ENCODE data around the gene C10orf143. TPM values are rescaled to one million over a fixed set of nuclear protein-coding genes. Genes with fewer than 3 reads are reported as not detected.

C10orf143 gene
- total and polyA plus RNA-seq, 7 donors = 1.4 to 9.6 (median 6.8) TPM

GRCh38 chr10:130046591-130046990 lies 64.0 kb downstream of the C10orf143 start:
- intact Hi-C loops (cut with DNase I) = no loop called here
- Histone ChIP-seq H3K27me3 (peaks cover 0 to 12% (median 0%) of the 10 kb centered on the region in 3 donors), H3K27ac (no peak overlapping the region), H3K4me3 (no peak overlapping the region), H3K9me3 (no peaks in the 10 kb centered on the region), H3K36me3 (no peaks in the 10 kb centered on the region), H3K4me1 (no peaks in the 10 kb centered on the region)
- no peak for TF ChIP-seq POLR2A (IDR thresholded peaks at IDR 0.05)
- no peak for TF ChIP-seq POLR2AphosphoS5 (IDR thresholded peaks at IDR 0.05)
- no peak for TF ChIP-seq CTCF (IDR thresholded peaks at IDR 0.05)
- TF ChIP-seq EP300 (IDR thresholded peaks at IDR 0.05) = no peak
- WGBS, 2 donors = 73 to 75% methylated on average over 22 of the region's 22 CpGs
- DNase-seq = no peak

- intact Hi-C loops (cut with DNase I) = no loop called here
- H3K27me3 ChIP-seq = peaks cover 0 to 12% (median 0%) of the 10 kb centered on the region in 3 donors
- no peak for DNase-seq
Measured at GRCh38 chr10:130045801-130046321, 64.8 kb downstream of the C10orf143 start.

DNA sequence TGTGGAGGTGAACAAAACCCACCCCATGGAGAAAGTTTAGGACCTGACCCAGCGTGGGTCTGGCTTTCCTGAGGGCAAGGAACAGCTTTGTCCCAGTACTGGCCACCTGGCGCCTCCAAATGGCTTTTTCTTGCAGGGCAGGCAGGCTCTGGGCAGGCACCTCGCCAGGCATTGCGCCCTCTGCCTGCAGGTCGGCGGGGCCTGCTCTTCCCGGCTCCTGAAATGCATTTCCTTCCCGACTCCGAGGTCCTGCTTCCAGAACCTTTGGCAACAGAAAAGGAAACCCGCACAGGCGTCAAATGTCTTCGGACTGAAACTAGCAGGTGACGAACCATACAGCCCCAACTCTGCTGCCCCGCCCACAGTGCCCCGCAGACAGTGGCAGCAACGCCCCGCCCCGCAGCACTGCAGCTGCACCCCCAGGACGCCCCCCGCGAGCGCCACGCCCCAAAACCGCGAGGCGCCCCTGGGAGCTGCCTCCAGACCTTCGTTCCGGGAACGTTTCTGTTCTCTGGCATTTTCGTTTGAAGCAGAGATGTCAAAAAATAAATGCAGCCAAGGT lies 65.5 kb downstream of the C10orf143 start:
- intact Hi-C loops (cut with DNase I) = no loop called here
- DNase-seq = no peak
- 57% methylated on average over 30 of the region's 30 CpGs for WGBS, 2 donors

More at GRCh38 chr10:130045801-130046321, 64.8 kb downstream of the C10orf143 start:
- Histone ChIP-seq H3K27ac (no peak overlapping the region), H3K9me3 (no peaks in the 10 kb centered on the region), H3K36me3 (no peaks in the 10 kb centered on the region), H3K4me3 (no peak overlapping the region), H3K4me1 (no peaks in the 10 kb centered on the region)
- TF ChIP-seq POLR2AphosphoS5 (IDR thresholded peaks at IDR 0.05) = no peak
- 84 to 91% methylated on average over 43 of the region's 43 CpGs for WGBS, 2 donors

GRCh38 chr10:130044067-130045061 lies 66.3 kb downstream of the C10orf143 start:
- TF ChIP-seq EP300 (IDR thresholded peaks at IDR 0.05) (no peak), POLR2A (IDR thresholded peaks at IDR 0.05) (no peak), POLR2AphosphoS5 (IDR thresholded peaks at IDR 0.05) (no peak), CTCF (IDR thresholded peaks at IDR 0.05) (no peak)
- Histone ChIP-seq H3K4me1 (no peaks in the 10 kb centered on the region), H3K4me3 (no peak overlapping the region), H3K27me3 (peaks cover 0 to 12% (median 0%) of the 10 kb centered on the region in 3 donors), H3K27ac (no peak overlapping the region), H3K36me3 (no peaks in the 10 kb centered on the region), H3K9me3 (no peaks in the 10 kb centered on the region)
- WGBS, 2 donors = 80 to 86% methylated on average over 17 of the region's 17 CpGs
- no peak for DNase-seq
- intact Hi-C loops (cut with DNase I) = no loop called here

More for the DNA sequence above, 65.5 kb downstream of the C10orf143 start:
- H3K9me3 ChIP-seq = no peaks in the 10 kb centered on the region
- no peak for TF ChIP-seq POLR2A (IDR thresholded peaks at IDR 0.05)
- no peak for TF ChIP-seq CTCF (IDR thresholded peaks at IDR 0.05)
- TF ChIP-seq POLR2AphosphoS5 (IDR thresholded peaks at IDR 0.05) = no peak
- no peak for TF ChIP-seq EP300 (IDR thresholded peaks at IDR 0.05)
- H3K4me1 ChIP-seq = no peaks in the 10 kb centered on the region
- H3K36me3 ChIP-seq = no peaks in the 10 kb centered on the region
- no peak overlapping the region for H3K4me3 ChIP-seq
- no peak overlapping the region for H3K27ac ChIP-seq
- peaks cover 0 to 12% (median 0%) of the 10 kb centered on the region in 3 donors for H3K27me3 ChIP-seq

- Histone ChIP-seq H3K27me3 (peaks cover 0 to 12% (median 0%) of the 10 kb centered on the region in 3 donors), H3K27ac (no peak overlapping the region), H3K4me1 (no peaks in the 10 kb centered on the region), H3K9me3 (no peaks in the 10 kb centered on the region), H3K4me3 (no peak overlapping the region), H3K36me3 (no peaks in the 10 kb centered on the region)
- DNase-seq = no peak
- TF ChIP-seq POLR2A (IDR thresholded peaks at IDR 0.05) = no peak
- no peak for TF ChIP-seq POLR2AphosphoS5 (IDR thresholded peaks at IDR 0.05)
- WGBS, 2 donors = 60 to 68% methylated on average over 8 of the region's 8 CpGs
- intact Hi-C loops (cut with DNase I) = no loop called here
Measured at GRCh38 chr10:130043491-130043890, 67.1 kb downstream of the C10orf143 start.
